ENCODE results near the gene RHO.

Gene RHO

GRCh38 chr3:129553719-129554118 lies 25.3 kb downstream of the RHO start:
- TF ChIP-seq CTCF (IDR thresholded peaks at IDR 0.05; ENCODE audit: low read depth, low read length): no peak
- no peak for DNase-seq (ENCODE audit: extremely low read depth, low read depth)

- TF ChIP-seq CTCF (IDR thresholded peaks at IDR 0.05; ENCODE audit: low read depth, low read length): no peak
- no peak for DNase-seq (ENCODE audit: extremely low read depth, low read depth)
Observed at GRCh38 chr3:129554356-129555152, 26.1 kb downstream of the RHO start.

GRCh38 chr3:129555153-129555550 lies 26.7 kb downstream of the RHO start:
- DNase-seq (ENCODE audit: extremely low read depth, low read depth): no peak
- TF ChIP-seq CTCF (IDR thresholded peaks at IDR 0.05; ENCODE audit: low read depth, low read length): no peak

- no peak for TF ChIP-seq CTCF (IDR thresholded peaks at IDR 0.05; ENCODE audit: low read depth, low read length)
- DNase-seq (ENCODE audit: extremely low read depth, low read depth): no peak
Observed at GRCh38 chr3:129555616-129556357, 27.3 kb downstream of the RHO start.

GRCh38 chr3:129556358-129556695 lies 27.9 kb downstream of the RHO start:
- DNase-seq (ENCODE audit: extremely low read depth, low read depth): no peak
- TF ChIP-seq CTCF (IDR thresholded peaks at IDR 0.05; ENCODE audit: low read depth, low read length): no peak

GRCh38 chr3:129556890-129557547 lies 28.6 kb downstream of the RHO start:
- no peak for DNase-seq (ENCODE audit: extremely low read depth, low read depth)
- TF ChIP-seq CTCF (IDR thresholded peaks at IDR 0.05; ENCODE audit: low read depth, low read length): no peak

- TF ChIP-seq CTCF (IDR thresholded peaks at IDR 0.05; ENCODE audit: low read depth, low read length): no peak
- DNase-seq (ENCODE audit: extremely low read depth, low read depth): peak; percentile 52
Observed at GRCh38 chr3:129557548-129557894, 29.1 kb downstream of the RHO start.

Data from AG09319 (cell line).